Tibial nerve (tissue), 4 donors: ENCODE measurements around the gene GRIK3. TPM values are rescaled to one million over a fixed set of nuclear protein-coding genes. Genes with fewer than 3 reads are reported as not detected.
A peak's percentile ranks its signal among the peaks of the same experiment; 100 is the strongest.

ENCODE experiments used
- DNase-seq, 2 donors: peaks; one replicate each; pipeline ENCODE4 v3.0.0-alpha.2; 2019; ENCODE audit warnings: low spot score in 2 of 2
- H3K27ac ChIP-seq, 4 donors: fragments of 200-600 bp; sonication (generic) in 3 of 4; one replicate each; pipeline ENCODE4 v1.5.1; 2017 to 2019; ENCODE audit warnings: mild to moderate bottlenecking in 1 of 4
- H3K27me3 ChIP-seq, 2 donors: fragments of 200-600 bp; sonication (generic) in 1 of 2; one replicate each; pipeline versions ENCODE4 v1.5.1 to v1.6.0; 2017 to 2019
- H3K36me3 ChIP-seq, 3 donors: fragments of 200-600 bp; sonication (generic); one replicate each; pipeline ENCODE4 v1.5.1; 2018 to 2019
- H3K4me1 ChIP-seq, 4 donors: fragments of 200-600 bp; sonication (generic) in 3 of 4; one replicate each; pipeline ENCODE4 v1.5.1; 2017 to 2019
- H3K4me3 ChIP-seq, 4 donors: fragments of 200-600 bp; sonication (generic) in 3 of 4; one replicate each; pipeline ENCODE4 v1.5.1; 2017 to 2019; ENCODE audit warnings: mild to moderate bottlenecking in 1 of 4, moderate library complexity in 1 of 4
- H3K9me3 ChIP-seq, 4 donors: fragments of 200-600 bp; sonication (generic) in 3 of 4; one replicate each; pipeline ENCODE4 v1.5.1; 2017 to 2019
- EP300 ChIP-seq, 2 donors: sonication (generic); formaldehyde crosslinking; IDR thresholded peaks; one replicate each; pipeline ENCODE4 v1.6.1; 2017; ENCODE audit warnings: antibody characterized with exemption in 2 of 2, mild to moderate bottlenecking in 1 of 2
- POLR2A ChIP-seq, 2 donors: fragments of 450-650 bp; IDR thresholded peaks; one replicate each; pipeline ENCODE4 v1.6.1; 2017; ENCODE audit warnings: antibody characterized with exemption in 2 of 2, mild to moderate bottlenecking in 2 of 2, moderate library complexity in 2 of 2
- WGBS, 2 donors: methylation state at CpG; one replicate each; pipeline ENCODE4 v1.1.5; 2018; 5-methylcytosine and 5-hydroxymethylcytosine counted together
- total RNA-seq, 4 donors: library from RNA; depleted of rRNA; stranded (reverse); fragments of >200 nt; gene quantifications; one replicate each; pipeline ENCODE4 v1.1.0, GENCODE V29; 2016
- TF ChIP-seq, protein P1 (sequence below), 5 experiments: fragments of 200-600 bp in 3 of 5; fragments of 450-650 bp in 2 of 5; sonication (generic) in 3 of 5; IDR thresholded peaks; one replicate each; pipeline ENCODE4 v1.5.1; 2016 to 2019; ENCODE audit warnings: antibody characterized with exemption in 5 of 5, mild to moderate bottlenecking in 3 of 5, moderate library complexity in 2 of 5

GRIK3 gene
- total RNA-seq, 4 donors from 2014 or later: 12.8 to 26.2 (median 21.7) TPM

GRCh38 chr1:36864182-36864822 lies 170.0 kb downstream of the GRIK3 start:
- Histone ChIP-seq H3K4me1 (peaks cover 0 to 57% (median 14%) of the 10 kb centered on the region in 4 donors), H3K9me3 (no peaks in the 10 kb centered on the region), H3K36me3 (no peaks in the 10 kb centered on the region), H3K27ac (peak overlapping the region in 2 of 4 donors; percentile 54 to 63), H3K27me3 (no peaks in the 10 kb centered on the region), H3K4me3 (no peak overlapping the region)
- TF ChIP-seq POLR2A (IDR thresholded peaks at IDR 0.05) (no peak), EP300 (IDR thresholded peaks at IDR 0.05) (no peak)
- TF ChIP-seq, protein P1, sequence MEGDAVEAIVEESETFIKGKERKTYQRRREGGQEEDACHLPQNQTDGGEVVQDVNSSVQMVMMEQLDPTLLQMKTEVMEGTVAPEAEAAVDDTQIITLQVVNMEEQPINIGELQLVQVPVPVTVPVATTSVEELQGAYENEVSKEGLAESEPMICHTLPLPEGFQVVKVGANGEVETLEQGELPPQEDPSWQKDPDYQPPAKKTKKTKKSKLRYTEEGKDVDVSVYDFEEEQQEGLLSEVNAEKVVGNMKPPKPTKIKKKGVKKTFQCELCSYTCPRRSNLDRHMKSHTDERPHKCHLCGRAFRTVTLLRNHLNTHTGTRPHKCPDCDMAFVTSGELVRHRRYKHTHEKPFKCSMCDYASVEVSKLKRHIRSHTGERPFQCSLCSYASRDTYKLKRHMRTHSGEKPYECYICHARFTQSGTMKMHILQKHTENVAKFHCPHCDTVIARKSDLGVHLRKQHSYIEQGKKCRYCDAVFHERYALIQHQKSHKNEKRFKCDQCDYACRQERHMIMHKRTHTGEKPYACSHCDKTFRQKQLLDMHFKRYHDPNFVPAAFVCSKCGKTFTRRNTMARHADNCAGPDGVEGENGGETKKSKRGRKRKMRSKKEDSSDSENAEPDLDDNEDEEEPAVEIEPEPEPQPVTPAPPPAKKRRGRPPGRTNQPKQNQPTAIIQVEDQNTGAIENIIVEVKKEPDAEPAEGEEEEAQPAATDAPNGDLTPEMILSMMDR (IDR thresholded peaks at IDR 0.05): peak; percentile 12 to 27 (median 18)
- no peak for DNase-seq
- 27 to 28% methylated on average over 6 of the region's 6 CpGs for WGBS, 2 donors

GRCh38 chr1:36863500-36863899 lies 170.8 kb downstream of the GRIK3 start:
- H3K9me3 ChIP-seq: no peaks in the 10 kb centered on the region
- TF ChIP-seq, protein P1 (IDR thresholded peaks at IDR 0.05): no peak
- TF ChIP-seq EP300 (IDR thresholded peaks at IDR 0.05): no peak
- no peak for TF ChIP-seq POLR2A (IDR thresholded peaks at IDR 0.05)
- peaks cover 0 to 53% (median 14%) of the 10 kb centered on the region in 4 donors for H3K4me1 ChIP-seq
- no peaks in the 10 kb centered on the region for H3K27me3 ChIP-seq
- H3K27ac ChIP-seq: peak overlapping the region in 2 of 4 donors; percentile 54 to 63
- DNase-seq: no peak
- peaks cover 0 to 5% (median 0%) of the 10 kb centered on the region in 3 donors for H3K36me3 ChIP-seq
- WGBS, 2 donors: 84% methylated on average over 5 of the region's 5 CpGs
- no peak overlapping the region for H3K4me3 ChIP-seq

- H3K4me3 ChIP-seq: no peak overlapping the region
- peaks cover 0 to 48% (median 14%) of the 10 kb centered on the region in 4 donors for H3K4me1 ChIP-seq
- no peak for TF ChIP-seq POLR2A (IDR thresholded peaks at IDR 0.05)
- TF ChIP-seq EP300 (IDR thresholded peaks at IDR 0.05): no peak
- TF ChIP-seq, protein P1 (IDR thresholded peaks at IDR 0.05): no peak
- H3K9me3 ChIP-seq: no peaks in the 10 kb centered on the region
- no peaks in the 10 kb centered on the region for H3K27me3 ChIP-seq
- no peak for DNase-seq
- WGBS, 2 donors: 53 to 55% methylated on average over 3 of the region's 3 CpGs
- peak overlapping the region in 2 of 4 donors; percentile 33 to 54 for H3K27ac ChIP-seq
- H3K36me3 ChIP-seq: peaks cover 0 to 7% (median 0%) of the 10 kb centered on the region in 3 donors
Observed at GRCh38 chr1:36863061-36863460, 171.3 kb downstream of the GRIK3 start.

GRCh38 chr1:36861375-36861774 lies 172.9 kb downstream of the GRIK3 start:
- peaks cover 0 to 32% (median 12%) of the 10 kb centered on the region in 4 donors for H3K4me1 ChIP-seq
- H3K27ac ChIP-seq: peak overlapping the region in 1 of 4 donors; percentile 54
- TF ChIP-seq, protein P1 (IDR thresholded peaks at IDR 0.05): no peak
- no peak for TF ChIP-seq EP300 (IDR thresholded peaks at IDR 0.05)
- no peak for TF ChIP-seq POLR2A (IDR thresholded peaks at IDR 0.05)
- no peaks in the 10 kb centered on the region for H3K9me3 ChIP-seq
- DNase-seq: no peak
- no peak overlapping the region for H3K4me3 ChIP-seq
- no peaks in the 10 kb centered on the region for H3K27me3 ChIP-seq
- peaks cover 0 to 7% (median 0%) of the 10 kb centered on the region in 3 donors for H3K36me3 ChIP-seq
- 58 to 64% methylated on average over 2 of the region's 2 CpGs for WGBS, 2 donors

GRCh38 chr1:36859926-36860325 lies 174.4 kb downstream of the GRIK3 start:
- TF ChIP-seq, protein P1 (IDR thresholded peaks at IDR 0.05): no peak
- TF ChIP-seq EP300 (IDR thresholded peaks at IDR 0.05): no peak
- TF ChIP-seq POLR2A (IDR thresholded peaks at IDR 0.05): no peak
- Histone ChIP-seq H3K27ac (no peak overlapping the region), H3K4me1 (peaks cover 0 to 18% (median 8%) of the 10 kb centered on the region in 4 donors), H3K9me3 (no peaks in the 10 kb centered on the region), H3K36me3 (peaks cover 0 to 20% (median 0%) of the 10 kb centered on the region in 3 donors), H3K27me3 (no peaks in the 10 kb centered on the region), H3K4me3 (no peak overlapping the region)
- 83 to 87% methylated on average over 10 of the region's 10 CpGs for WGBS, 2 donors
- DNase-seq: no peak
